Lower leg skin (tissue), 4 donors: ENCODE data around the gene RDH5. TPM values are rescaled to one million over a fixed set of nuclear protein-coding genes. Genes with fewer than 3 reads are reported as not detected.

Source experiments
- DNase-seq, 2 donors: peaks; one replicate each; pipeline ENCODE4 v3.0.0-alpha.2; 2019; ENCODE audit warnings: low spot score in 2 of 2
- H3K4me3 ChIP-seq: fragments of 200-600 bp; sonication (generic); 2 replicates; pipeline ENCODE4 v1.5.1; 2017; ENCODE audit warnings: mild to moderate bottlenecking, low read depth; ENCODE audit not compliant: poor library complexity, severe bottlenecking
- CTCF ChIP-seq, 3 donors: fragments of 450-650 bp; IDR thresholded peaks; one replicate each; pipeline ENCODE4 v1.5.1; 2016; ENCODE audit warnings: antibody characterized with exemption in 3 of 3, mild to moderate bottlenecking in 3 of 3, moderate library complexity in 2 of 3
- POLR2A ChIP-seq, 2 donors: fragments of 450-650 bp; IDR thresholded peaks; one replicate each; pipeline ENCODE4 v1.6.1; 2016 to 2017; ENCODE audit warnings: antibody characterized with exemption in 2 of 2, mild to moderate bottlenecking in 1 of 2, moderate library complexity in 1 of 2
- WGBS, 2 donors: methylation state at CpG; one replicate each; pipeline ENCODE4 v1.1.5; 2018; 5-methylcytosine and 5-hydroxymethylcytosine counted together
- intact Hi-C: fragments of 100-400 bp; cut with DNase I; formaldehyde crosslinking; loops from one replicate; pipeline ENCODE4 v1.15.0; 2023; ENCODE audit warnings: low total_unique reads
- total RNA-seq, 4 donors: library from RNA; depleted of rRNA; stranded (reverse); fragments of >200 nt; gene quantifications; one replicate each; pipeline ENCODE4 v1.1.0, GENCODE V29; 2016

The RDH5 gene
- total RNA-seq, 4 donors from 2014 or later = 2.5 to 8.9 (median 4.3) TPM

- no peak for TF ChIP-seq POLR2A (IDR thresholded peaks at IDR 0.05)
- TF ChIP-seq CTCF (IDR thresholded peaks at IDR 0.05) = no peak
- peak within 1 kb of the TSS; percentile 44 for H3K4me3 ChIP-seq
- intact Hi-C loops = no loop called here
- DNase-seq = peak in 1 of 2 donors; percentile 93
- WGBS, 2 donors = 0 to 1% methylated on average over 17 of the region's 53 CpGs
Measured at GRCh38 chr12:55742719-55743405, 22.7 kb downstream of the RDH5 start, which contains the start of gene GDF11. GDF11 (plus strand) TSS chr12:55743122; CDS start chr12:55743317, 195 bp downstream.

DNA sequence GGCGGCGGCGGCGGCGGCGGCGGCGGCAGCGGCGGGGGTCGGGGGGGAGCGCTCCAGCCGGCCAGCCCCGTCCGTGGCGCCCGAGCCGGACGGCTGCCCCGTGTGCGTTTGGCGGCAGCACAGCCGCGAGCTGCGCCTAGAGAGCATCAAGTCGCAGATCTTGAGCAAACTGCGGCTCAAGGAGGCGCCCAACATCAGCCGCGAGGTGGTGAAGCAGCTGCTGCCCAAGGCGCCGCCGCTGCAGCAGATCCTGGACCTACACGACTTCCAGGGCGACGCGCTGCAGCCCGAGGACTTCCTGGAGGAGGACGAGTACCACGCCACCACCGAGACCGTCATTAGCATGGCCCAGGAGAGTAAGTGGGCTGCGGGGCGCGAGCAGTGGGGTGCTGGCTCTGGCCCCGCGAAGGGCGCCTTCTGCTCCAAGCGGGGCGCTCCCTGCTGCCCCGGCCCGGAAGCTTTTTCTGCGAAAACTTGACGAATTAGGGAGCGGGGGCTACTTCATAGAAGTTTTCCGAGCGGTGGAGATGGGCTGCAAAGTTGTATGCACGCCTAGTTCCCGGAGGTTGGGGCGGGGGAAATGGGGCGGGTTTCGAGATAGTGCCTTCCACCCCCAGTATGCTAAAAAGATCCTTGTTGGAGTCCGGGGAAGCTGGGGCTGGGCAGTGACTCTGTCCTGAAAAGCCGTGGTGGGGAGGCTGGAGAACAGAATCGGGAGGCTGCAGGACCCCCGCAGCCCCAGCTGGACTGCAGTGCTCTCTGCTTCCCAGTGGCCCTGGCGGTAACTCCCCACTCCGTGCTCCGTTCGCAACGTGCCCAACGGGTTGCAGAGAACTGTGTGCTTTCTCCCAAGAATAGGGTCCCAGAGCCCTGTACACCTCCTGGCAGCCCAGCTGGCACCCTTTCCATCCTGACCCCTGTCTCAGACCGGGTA lies 23.5 kb downstream of the RDH5 start:
- intact Hi-C loops = no loop called here
- 3% methylated on average over 31 to 37 of the region's 73 CpGs for WGBS, 2 donors
- no peak for TF ChIP-seq CTCF (IDR thresholded peaks at IDR 0.05)
- H3K4me3 ChIP-seq = peak overlapping the region; percentile 44
- peak in 1 of 2 donors; percentile 88 for DNase-seq

DNA sequence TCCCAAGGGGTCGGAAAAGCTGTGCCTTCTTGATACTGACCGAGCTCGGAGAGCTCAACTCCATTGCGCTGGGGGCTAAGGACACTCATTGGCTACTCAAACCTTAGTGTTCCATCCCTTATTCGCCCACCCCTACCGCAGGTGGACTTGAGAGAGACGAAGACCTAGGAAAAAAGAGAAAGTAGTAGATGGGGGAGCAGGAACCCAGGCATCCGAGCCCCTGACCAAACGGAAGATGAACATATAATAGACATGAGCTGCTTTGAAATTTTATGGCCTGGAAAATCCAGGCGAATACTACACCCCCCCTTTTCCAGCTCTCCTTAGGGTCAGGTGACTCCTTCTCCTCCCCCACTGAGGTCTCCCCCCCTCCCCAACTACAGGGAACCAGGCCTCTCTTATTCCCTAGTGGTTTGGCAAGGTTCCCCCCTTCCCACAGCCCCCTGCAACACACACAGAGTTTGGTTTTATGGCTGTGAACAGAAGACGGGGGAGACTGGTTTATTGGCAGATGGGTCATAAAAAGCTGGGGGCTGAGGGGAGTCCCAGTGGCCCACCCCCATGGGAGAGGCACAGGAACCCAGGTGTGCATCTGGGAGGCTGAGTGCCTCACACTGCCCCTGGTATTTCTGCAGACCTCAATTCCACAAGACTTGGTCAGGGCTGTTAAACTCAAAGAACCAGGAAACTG lies 24.3 kb downstream of the RDH5 start:
- DNase-seq = no peak
- 28 to 31% methylated on average over 11 of the region's 11 CpGs for WGBS, 2 donors
- TF ChIP-seq POLR2A (IDR thresholded peaks at IDR 0.05) (no peak), CTCF (IDR thresholded peaks at IDR 0.05) (no peak)
- no peak overlapping the region for H3K4me3 ChIP-seq
- intact Hi-C loops = no loop called here

- no peak overlapping the region for H3K4me3 ChIP-seq
- WGBS, 2 donors = 19 to 29% methylated on average over 13 of the region's 13 CpGs
- intact Hi-C loops = no loop called here
- TF ChIP-seq CTCF (IDR thresholded peaks at IDR 0.05) (no peak), POLR2A (IDR thresholded peaks at IDR 0.05) (no peak)
- no peak for DNase-seq
Measured at GRCh38 chr12:55745361-55746173, 25.4 kb downstream of the RDH5 start.
